Measurements from ENCODE around the gene CLIP3. TPM values are rescaled to one million over a fixed set of nuclear protein-coding genes. Genes with fewer than 3 reads are reported as not detected.

CLIP3 gene
- total and polyA plus RNA-seq, 9 of the 15 experiments (the other 6 are each of a cell fraction or from before 2014, with no cell fraction given) = 0.01 to 0.50 (median 0.15) TPM; not detected in 1

DNA sequence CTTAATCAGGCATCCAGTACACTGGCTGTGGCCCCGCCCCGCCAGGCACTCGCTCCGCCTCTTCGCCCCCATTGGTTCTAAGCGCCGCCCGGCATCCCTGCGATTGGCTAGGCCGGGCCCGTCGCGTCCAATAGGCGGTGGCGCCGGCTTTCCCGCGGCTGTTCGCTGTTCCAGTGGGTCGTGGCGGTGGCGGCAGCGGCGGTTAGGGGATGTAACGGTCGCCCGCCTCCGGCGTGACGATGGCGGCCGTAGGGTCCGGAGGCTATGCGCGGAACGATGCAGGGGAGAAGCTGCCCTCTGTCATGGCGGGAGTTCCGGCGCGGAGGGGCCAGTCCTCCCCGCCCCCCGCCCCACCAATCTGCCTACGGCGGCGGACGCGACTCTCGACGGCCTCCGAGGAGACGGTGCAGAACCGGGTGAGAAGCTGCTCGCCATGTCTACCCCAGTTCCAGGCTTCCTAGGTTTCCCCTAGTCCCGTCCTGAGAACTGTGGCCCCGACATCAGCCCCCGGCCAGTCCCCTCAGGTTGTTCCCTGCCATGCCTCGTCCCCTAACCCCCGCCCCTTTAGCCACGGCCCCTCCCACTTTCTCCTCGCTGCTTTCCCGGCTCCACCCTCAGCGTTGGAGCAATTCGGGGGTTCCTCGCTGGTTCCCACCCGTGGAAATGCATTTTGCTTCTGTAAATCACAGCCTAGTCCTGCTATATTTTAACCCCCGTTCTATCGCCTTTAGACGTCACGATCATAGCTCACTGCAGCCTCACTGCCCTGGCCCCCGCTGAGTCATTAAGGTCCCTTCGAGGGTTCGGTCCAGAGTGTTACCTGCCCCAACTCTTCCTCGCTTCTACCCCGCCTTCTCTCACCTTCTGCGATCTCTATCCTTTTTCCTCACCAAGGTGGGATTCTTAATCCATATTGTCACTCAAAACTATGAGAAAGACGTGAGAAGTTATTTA, 22.3 kb upstream of the CLIP3 start, which contains the start of gene WDR62 (continued):
- TF ChIP-seq, protein P1, sequence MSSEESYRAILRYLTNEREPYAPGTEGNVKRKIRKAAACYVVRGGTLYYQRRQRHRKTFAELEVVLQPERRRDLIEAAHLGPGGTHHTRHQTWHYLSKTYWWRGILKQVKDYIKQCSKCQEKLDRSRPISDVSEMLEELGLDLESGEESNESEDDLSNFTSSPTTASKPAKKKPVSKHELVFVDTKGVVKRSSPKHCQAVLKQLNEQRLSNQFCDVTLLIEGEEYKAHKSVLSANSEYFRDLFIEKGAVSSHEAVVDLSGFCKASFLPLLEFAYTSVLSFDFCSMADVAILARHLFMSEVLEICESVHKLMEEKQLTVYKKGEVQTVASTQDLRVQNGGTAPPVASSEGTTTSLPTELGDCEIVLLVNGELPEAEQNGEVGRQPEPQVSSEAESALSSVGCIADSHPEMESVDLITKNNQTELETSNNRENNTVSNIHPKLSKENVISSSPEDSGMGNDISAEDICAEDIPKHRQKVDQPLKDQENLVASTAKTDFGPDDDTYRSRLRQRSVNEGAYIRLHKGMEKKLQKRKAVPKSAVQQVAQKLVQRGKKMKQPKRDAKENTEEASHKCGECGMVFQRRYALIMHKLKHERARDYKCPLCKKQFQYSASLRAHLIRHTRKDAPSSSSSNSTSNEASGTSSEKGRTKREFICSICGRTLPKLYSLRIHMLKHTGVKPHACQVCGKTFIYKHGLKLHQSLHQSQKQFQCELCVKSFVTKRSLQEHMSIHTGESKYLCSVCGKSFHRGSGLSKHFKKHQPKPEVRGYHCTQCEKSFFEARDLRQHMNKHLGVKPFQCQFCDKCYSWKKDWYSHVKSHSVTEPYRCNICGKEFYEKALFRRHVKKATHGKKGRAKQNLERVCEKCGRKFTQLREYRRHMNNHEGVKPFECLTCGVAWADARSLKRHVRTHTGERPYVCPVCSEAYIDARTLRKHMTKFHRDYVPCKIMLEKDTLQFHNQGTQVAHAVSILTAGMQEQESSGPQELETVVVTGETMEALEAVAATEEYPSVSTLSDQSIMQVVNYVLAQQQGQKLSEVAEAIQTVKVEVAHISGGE (CRISPR knock-in tag; IDR thresholded peaks at IDR 0.05) = no peak
- TF ChIP-seq BRD9 (IDR thresholded peaks at IDR 0.05; ENCODE audit: low read depth, partially characterized antibody) (no peak), MYC (IDR thresholded peaks at IDR 0.05; ENCODE audit: low read depth, low read length) (no peak; the same call in 1 of the 2 replicates), MYC (CRISPR knock-in tag; IDR thresholded peaks at IDR 0.05; ENCODE audit: borderline replicate concordance, low read depth) (no peak), FOS (IDR thresholded peaks at IDR 0.05; ENCODE audit: extremely low read depth, insufficient read length) (peak; percentile 94), PTBP1 (IDR thresholded peaks at IDR 0.05; ENCODE audit: low read depth, low read length) (no peak), WHSC1 (IDR thresholded peaks at IDR 0.05; ENCODE audit: low read length) (no peak), NFYB (IDR thresholded peaks at IDR 0.05; ENCODE audit: extremely low read depth, insufficient read length) (peak; percentile 99)
- TF ChIP-seq, protein P2, sequence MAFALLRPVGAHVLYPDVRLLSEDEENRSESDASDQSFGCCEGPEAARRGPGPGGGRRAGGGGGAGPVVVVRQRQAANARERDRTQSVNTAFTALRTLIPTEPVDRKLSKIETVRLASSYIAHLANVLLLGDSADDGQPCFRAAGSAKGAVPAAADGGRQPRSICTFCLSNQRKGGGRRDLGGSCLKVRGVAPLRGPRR (CRISPR knock-in tag; IDR thresholded peaks at IDR 0.05) = no peak
- TF ChIP-seq, protein P3, sequence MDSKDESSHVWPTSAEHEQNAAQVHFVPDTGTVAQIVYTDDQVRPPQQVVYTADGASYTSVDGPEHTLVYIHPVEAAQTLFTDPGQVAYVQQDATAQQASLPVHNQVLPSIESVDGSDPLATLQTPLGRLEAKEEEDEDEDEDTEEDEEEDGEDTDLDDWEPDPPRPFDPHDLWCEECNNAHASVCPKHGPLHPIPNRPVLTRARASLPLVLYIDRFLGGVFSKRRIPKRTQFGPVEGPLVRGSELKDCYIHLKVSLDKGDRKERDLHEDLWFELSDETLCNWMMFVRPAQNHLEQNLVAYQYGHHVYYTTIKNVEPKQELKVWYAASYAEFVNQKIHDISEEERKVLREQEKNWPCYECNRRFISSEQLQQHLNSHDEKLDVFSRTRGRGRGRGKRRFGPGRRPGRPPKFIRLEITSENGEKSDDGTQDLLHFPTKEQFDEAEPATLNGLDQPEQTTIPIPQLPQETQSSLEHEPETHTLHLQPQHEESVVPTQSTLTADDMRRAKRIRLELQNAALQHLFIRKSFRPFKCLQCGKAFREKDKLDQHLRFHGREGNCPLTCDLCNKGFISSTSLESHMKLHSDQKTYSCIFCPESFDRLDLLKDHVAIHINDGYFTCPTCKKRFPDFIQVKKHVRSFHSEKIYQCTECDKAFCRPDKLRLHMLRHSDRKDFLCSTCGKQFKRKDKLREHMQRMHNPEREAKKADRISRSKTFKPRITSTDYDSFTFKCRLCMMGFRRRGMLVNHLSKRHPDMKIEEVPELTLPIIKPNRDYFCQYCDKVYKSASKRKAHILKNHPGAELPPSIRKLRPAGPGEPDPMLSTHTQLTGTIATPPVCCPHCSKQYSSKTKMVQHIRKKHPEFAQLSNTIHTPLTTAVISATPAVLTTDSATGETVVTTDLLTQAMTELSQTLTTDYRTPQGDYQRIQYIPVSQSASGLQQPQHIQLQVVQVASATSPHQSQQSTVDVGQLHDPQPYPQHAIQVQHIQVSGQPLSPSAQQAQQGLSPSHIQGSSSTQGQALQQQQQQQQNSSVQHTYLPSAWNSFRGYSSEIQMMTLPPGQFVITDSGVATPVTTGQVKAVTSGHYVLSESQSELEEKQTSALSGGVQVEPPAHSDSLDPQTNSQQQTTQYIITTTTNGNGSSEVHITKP (IDR thresholded peaks at IDR 0.05; ENCODE audit: partially characterized antibody) = no peak
- TF ChIP-seq, protein P4, sequence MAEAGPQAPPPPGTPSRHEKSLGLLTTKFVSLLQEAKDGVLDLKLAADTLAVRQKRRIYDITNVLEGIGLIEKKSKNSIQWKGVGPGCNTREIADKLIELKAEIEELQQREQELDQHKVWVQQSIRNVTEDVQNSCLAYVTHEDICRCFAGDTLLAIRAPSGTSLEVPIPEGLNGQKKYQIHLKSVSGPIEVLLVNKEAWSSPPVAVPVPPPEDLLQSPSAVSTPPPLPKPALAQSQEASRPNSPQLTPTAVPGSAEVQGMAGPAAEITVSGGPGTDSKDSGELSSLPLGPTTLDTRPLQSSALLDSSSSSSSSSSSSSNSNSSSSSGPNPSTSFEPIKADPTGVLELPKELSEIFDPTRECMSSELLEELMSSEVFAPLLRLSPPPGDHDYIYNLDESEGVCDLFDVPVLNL (CRISPR knock-in tag; IDR thresholded peaks at IDR 0.05; ENCODE audit: low read depth) = peak; percentile 95

Data from K562 (cell line).